Measurements from ENCODE around the gene MYO10.
"Not testable (repeated sequence)": the region's sequence is repeated elsewhere in the genome, so short reads cannot be mapped to it uniquely, and the experiment has no call there.

Gene MYO10

DNA sequence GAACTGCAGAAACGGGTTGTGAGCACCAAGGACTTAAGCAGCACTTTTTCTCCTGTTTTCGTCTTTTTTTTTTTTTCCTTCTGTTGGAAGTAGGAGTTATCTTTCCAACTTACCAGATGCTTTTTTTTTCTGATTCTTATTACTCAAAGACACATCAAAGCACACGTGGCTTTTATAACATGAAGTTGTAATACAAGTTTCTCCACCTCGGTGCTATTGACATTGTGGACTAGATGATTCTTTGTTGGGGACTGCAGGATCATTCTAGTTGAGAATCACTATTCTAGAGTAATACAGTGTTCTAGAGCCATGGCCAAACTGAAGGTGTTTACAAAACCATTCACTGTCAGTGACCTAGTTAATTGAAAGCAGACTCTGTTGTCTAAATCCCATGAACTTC is 51.5 kb downstream of the MYO10 start:
- DNase-seq: no peak

GRCh38 chr5:16883806-16884205 is 52.3 kb downstream of the MYO10 start:
- no peak for DNase-seq

GRCh38 chr5:16883176-16883575 is 52.9 kb downstream of the MYO10 start:
- DNase-seq: no peak

DNA sequence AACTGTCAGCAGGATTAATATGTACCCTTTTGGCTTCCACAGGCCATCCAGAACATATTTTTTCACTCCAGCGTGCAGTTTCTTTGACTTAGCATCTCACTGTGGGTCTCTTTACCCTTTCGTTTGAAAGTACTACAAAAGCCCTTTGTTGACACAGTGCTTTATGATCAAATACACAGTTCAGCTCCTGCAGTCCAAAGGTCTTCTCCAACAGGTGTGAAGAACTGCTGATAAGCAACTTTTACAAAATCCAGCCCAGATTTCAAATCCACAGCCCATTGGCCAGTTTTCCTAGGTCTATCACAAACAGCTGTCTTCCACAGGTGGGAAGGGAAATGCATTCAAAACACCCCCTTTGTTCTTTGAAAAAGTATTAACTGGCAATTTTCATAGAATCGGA is 54.8 kb downstream of the MYO10 start:
- DNase-seq: no peak

DNA sequence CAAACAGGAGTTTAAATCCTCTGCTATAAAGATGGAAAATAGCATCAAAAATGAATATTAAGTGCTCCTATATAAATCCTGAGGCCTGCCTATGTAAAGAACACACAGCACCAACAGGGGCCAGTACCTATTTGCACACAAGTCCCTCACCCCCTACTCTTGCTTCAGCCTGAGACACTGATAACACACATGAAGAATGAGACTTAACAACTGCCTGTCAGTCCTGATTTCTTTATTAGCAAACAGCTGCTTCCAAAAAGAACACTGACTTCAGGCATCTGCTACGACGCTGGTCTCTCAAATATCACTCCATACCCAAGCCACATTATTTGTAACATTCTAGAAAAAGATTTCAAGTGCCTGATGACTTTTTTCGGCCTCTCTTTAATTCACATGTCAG is 55.5 kb downstream of the MYO10 start:
- DNase-seq: no peak

GRCh38 chr5:16879650-16880049 is 56.4 kb downstream of the MYO10 start:
- DNase-seq: no peak

- no peak for DNase-seq
Observed at GRCh38 chr5:16879191-16879590, 56.9 kb downstream of the MYO10 start.

DNA sequence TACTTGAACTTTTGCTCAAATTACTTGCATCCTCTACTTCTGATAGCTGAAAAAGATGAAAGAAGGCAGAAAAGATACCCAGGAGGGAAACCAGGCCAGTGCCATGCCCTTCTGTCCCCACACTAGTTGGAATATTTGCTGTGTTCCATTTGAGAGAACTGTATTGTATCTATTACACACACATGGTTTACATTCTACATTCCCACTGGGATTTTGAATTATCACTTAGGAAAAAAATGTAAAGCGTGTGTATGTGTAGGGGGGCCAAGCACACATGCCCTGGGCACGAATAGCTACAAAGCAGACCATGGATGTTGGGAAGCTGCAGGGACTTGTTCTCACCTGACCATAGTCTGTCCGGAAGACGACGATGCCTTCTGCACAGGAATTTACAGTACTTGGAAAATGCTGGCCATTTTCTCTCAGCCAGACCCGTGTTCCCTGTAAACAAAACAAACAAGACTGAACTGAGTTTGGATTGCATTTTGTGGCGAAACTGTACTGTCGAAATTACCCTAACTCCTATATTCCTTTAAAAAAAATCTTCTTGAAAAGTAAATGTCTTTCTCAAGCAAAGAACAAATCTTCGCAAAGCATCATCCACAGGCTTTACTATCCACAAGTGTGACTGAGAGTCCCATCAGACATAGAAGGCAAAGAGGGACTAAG is 58.7 kb downstream of the MYO10 start:
- no peak for DNase-seq

DNA sequence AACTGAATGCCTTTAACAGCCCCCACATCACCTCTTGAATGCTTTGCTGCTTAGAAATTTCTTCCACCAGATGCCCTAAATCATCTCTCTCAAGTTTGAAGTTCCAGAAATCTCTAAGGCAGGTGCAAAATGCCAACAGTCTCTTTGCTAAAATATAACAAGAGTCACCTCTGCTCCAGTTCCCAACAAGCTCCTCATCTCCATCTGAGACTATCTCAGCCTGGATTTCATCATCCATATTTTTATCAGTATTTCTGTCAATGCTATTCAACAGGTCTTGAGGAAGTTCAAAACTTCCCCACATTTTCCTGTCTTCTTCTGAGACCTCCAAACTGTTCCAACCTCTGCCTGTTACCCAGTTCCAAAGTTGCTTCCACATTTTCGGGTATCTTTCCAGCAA is 61.7 kb downstream of the MYO10 start:
- DNase-seq: not testable (repeated sequence)

DNA sequence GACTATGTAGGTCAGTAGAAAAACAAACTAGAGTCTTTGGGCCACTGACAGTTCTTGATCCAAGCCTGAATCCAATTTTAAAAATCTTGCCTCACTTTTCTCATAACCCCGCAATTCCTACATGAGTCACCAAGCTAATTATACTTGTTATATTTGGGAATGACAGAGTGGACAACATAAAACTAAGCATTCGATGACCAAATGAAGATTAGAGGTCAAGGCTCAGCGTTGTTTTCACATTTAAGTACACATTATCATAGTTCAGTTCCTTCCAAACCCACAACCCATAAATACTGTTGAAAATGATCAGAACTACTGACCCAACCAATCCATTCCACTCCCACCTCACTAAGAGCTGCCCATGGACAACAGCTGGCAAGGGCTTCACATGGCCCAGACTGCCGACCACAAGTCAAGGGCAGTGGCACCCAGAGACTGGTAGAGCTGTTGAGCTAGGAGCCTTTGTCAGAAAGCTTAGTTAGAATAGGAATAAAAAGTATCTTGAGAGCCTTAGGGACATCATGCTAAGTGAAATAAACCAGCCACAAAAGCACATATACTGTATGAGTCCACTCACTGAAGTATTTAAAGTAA is 64.2 kb downstream of the MYO10 start:
- no peak for DNase-seq

GRCh38 chr5:16870878-16871277 is 65.2 kb downstream of the MYO10 start:
- DNase-seq: no peak

GRCh38 chr5:16869821-16870796 is 66.0 kb downstream of the MYO10 start:
- no peak for DNase-seq

- no peak for DNase-seq
Observed at GRCh38 chr5:16867577-16867953, 68.5 kb downstream of the MYO10 start.

DNA sequence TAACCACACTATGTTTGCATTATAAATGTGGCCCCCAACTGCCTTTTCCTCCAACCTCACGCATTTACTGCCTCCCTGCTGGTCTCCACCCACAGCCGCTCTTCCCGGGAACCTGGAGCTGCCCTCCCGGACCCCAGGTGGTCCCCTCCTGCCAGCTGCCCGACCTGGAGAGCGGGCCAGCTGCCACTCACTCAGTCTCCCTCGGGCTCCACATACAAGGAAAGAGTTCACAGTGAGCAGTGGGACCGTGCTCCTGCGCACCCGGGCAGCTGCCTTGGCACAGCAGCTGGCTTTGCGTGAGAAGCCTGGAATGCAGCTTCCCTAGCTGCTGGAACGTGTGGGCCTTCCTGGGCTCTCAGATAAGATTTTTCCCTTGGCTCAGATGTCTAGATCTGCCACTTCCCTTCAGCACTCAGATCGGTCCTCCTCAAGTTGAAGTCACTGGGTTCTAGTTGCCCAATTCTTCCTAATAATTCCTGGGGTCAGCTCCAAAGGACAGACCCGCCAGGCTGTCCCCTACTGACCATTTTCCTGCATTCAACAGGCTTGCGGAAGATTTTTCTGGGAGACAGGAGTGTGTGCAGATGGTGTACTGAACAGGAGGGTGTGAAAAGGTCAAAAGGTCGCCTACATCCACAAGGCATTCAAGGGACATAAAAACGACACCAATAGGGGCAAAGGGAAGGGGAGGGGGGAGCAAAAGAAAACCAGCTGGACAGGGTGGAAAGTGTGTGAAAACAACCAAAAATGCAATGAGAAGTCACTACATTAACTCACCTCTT is 69.1 kb downstream of the MYO10 start:
- DNase-seq: no peak

GRCh38 chr5:16866273-16866672 is 69.8 kb downstream of the MYO10 start:
- no peak for DNase-seq

GRCh38 chr5:16865151-16865550 is 70.9 kb downstream of the MYO10 start:
- no peak for DNase-seq

- DNase-seq: no peak
Observed at GRCh38 chr5:16864631-16865131, 71.4 kb downstream of the MYO10 start.

DNA sequence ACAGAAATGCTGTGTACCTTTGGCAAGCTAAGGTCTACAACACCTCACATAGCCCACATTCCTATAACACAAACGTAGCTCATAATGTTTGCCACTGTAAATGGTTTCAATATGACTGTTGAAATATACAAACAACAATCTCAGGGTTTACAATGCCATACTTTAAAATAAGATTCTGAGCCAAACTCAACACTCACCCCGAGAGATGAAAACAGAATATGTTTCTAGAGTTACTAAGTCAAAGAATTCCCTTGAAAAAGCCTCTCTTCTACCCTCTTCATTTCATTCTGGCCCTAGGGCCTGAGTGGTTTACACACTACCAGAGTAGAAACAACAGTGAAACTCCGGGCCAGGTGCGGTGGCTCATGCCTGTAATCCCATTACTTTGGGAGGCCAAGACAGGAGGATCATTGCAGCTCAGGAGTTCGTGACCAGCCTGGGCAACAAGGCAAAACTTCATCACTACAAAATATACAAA is 72.6 kb downstream of the MYO10 start:
- no peak for DNase-seq

GRCh38 chr5:16862777-16863176 is 73.3 kb downstream of the MYO10 start:
- DNase-seq: no peak

GRCh38 chr5:16859346-16859745 is 76.7 kb downstream of the MYO10 start:
- no peak for DNase-seq

GRCh38 chr5:16858151-16858550 is 77.9 kb downstream of the MYO10 start:
- DNase-seq: no peak

- no peak for DNase-seq
Observed at GRCh38 chr5:16857635-16858034, 78.5 kb downstream of the MYO10 start.

GRCh38 chr5:16856531-16856930 is 79.6 kb downstream of the MYO10 start:
- DNase-seq: no peak

Measured in NK-92 treated with Interleukin-12 subunit alpha and Interleukin-12 subunit beta, amount 100 ng/mL, for 24 hours (cell line).